Measurements from ENCODE around the gene GAB3.

- TF ChIP-seq CTCF (conservative IDR thresholded peaks at IDR 0.05 in 1 of 2, IDR thresholded peaks at IDR 0.05 in 1 of 2; ENCODE audit: extremely low read depth in 1 of 2, insufficient read depth in 1 of 2, low read depth in 1 of 2, low read length in 2 of 2), result no peak
- no peak for TF ChIP-seq EZH2 (IDR thresholded peaks at IDR 0.05; ENCODE audit: borderline replicate concordance, low read length)
These were observed 89.7 kb downstream of the GAB3 start for GRCh38 chrX:154661170-154661569.

All from mammary epithelial cell (primary cell).